ENCODE results near the gene DNM2.

DNA sequence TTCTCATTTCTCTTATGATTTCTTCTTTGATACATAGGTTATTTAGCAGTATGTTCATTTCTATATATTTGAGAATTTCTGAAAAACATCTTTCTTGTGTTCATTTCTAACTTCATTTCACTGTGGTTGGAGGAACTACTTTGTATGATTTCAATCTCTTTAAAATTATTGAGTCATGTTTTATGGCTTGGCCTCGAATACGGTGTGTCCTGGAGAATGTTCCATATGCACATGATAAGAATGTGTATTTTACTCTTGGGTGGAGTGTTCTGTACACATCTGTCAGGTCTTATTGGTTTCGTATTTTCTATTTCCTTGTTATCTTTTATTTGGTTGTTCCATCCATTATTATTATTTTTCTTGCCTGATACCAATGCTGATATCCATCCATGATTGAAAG lies 22.9 kb downstream of the DNM2 start:
- TF ChIP-seq, protein P1, sequence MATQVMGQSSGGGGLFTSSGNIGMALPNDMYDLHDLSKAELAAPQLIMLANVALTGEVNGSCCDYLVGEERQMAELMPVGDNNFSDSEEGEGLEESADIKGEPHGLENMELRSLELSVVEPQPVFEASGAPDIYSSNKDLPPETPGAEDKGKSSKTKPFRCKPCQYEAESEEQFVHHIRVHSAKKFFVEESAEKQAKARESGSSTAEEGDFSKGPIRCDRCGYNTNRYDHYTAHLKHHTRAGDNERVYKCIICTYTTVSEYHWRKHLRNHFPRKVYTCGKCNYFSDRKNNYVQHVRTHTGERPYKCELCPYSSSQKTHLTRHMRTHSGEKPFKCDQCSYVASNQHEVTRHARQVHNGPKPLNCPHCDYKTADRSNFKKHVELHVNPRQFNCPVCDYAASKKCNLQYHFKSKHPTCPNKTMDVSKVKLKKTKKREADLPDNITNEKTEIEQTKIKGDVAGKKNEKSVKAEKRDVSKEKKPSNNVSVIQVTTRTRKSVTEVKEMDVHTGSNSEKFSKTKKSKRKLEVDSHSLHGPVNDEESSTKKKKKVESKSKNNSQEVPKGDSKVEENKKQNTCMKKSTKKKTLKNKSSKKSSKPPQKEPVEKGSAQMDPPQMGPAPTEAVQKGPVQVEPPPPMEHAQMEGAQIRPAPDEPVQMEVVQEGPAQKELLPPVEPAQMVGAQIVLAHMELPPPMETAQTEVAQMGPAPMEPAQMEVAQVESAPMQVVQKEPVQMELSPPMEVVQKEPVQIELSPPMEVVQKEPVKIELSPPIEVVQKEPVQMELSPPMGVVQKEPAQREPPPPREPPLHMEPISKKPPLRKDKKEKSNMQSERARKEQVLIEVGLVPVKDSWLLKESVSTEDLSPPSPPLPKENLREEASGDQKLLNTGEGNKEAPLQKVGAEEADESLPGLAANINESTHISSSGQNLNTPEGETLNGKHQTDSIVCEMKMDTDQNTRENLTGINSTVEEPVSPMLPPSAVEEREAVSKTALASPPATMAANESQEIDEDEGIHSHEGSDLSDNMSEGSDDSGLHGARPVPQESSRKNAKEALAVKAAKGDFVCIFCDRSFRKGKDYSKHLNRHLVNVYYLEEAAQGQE (IDR thresholded peaks at IDR 0.05; ENCODE audit: insufficient replicate concordance, low read depth): no peak
- TF ChIP-seq, protein P2, sequence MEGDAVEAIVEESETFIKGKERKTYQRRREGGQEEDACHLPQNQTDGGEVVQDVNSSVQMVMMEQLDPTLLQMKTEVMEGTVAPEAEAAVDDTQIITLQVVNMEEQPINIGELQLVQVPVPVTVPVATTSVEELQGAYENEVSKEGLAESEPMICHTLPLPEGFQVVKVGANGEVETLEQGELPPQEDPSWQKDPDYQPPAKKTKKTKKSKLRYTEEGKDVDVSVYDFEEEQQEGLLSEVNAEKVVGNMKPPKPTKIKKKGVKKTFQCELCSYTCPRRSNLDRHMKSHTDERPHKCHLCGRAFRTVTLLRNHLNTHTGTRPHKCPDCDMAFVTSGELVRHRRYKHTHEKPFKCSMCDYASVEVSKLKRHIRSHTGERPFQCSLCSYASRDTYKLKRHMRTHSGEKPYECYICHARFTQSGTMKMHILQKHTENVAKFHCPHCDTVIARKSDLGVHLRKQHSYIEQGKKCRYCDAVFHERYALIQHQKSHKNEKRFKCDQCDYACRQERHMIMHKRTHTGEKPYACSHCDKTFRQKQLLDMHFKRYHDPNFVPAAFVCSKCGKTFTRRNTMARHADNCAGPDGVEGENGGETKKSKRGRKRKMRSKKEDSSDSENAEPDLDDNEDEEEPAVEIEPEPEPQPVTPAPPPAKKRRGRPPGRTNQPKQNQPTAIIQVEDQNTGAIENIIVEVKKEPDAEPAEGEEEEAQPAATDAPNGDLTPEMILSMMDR (IDR thresholded peaks at IDR 0.05; ENCODE audit: insufficient read depth, low read length): no peak
- TF ChIP-seq SPI1 (IDR thresholded peaks at IDR 0.05; ENCODE audit: borderline replicate concordance, low read depth): no peak
- TF ChIP-seq GABPA (IDR thresholded peaks at IDR 0.05; ENCODE audit: low read depth): no peak
